Kidney (tissue), 14 donors: ENCODE results near the gene RTN3. TPM values are rescaled to one million over a fixed set of nuclear protein-coding genes. Genes with fewer than 3 reads are reported as not detected.

Experiments used
- DNase-seq, 5 donors: peaks; one replicate each; pipeline ENCODE4 v3.0.0-alpha.2; 2013 to 2020
- FAIRE-seq: peaks from 2 replicates; lab custom pipeline; 2012; peaks lifted over from hg19 to GRCh38; lab: Jason Lieb, UNC
- H3K27ac ChIP-seq, 2 donors: one replicate each; pipeline ENCODE4 v1.7.0; 2013; ENCODE audit warnings: low read depth in 2 of 2, low read length in 2 of 2, inconsistent platforms in 1 of 2
- H3K27me3 ChIP-seq: one replicate; pipeline ENCODE4 v1.7.1; 2013; ENCODE audit warnings: low read length, inconsistent platforms; ENCODE audit not compliant: control insufficient read depth, insufficient read depth
- H3K36me3 ChIP-seq, 3 donors: one replicate each; pipeline versions ENCODE4 v1.7.0 to v1.7.1; 2013; ENCODE audit warnings: low read length in 3 of 3, control low read depth in 1 of 3, inconsistent platforms in 1 of 3; ENCODE audit not compliant: insufficient read depth in 3 of 3, control insufficient read depth in 2 of 3
- H3K4me1 ChIP-seq, 3 donors: one replicate each; pipeline versions ENCODE4 v1.7.0 to v1.7.1; 2013; ENCODE audit warnings: low read length in 3 of 3, inconsistent platforms in 1 of 3, low read depth in 1 of 3; ENCODE audit not compliant: control insufficient read depth in 2 of 3, insufficient read depth in 2 of 3
- H3K4me3 ChIP-seq, 3 donors: one replicate each; pipeline versions ENCODE4 v1.7.0 to v1.8.1; 2013; ENCODE audit warnings: low read length in 3 of 3, control low read depth in 1 of 3, inconsistent platforms in 1 of 3
- H3K9ac ChIP-seq, 3 donors: one replicate each; pipeline versions ENCODE4 v1.7.0 to v1.7.1; 2013; ENCODE audit warnings: low read length in 3 of 3, control low read depth in 1 of 3, inconsistent platforms in 1 of 3
- H3K9me3 ChIP-seq, 3 donors: one replicate each; pipeline versions ENCODE4 v1.7.0 to v1.7.1; 2013; ENCODE audit warnings: low read length in 3 of 3, control low read depth in 1 of 3, inconsistent platforms in 1 of 3; ENCODE audit not compliant: control insufficient read depth in 2 of 3, insufficient read depth in 1 of 3
- intact Hi-C: fragments of 100-400 bp; cut with DNase I; formaldehyde crosslinking; loops from one replicate; pipeline ENCODE4 v1.11.1; 2022
- polyA plus RNA-seq: library from polyadenylated mRNA; stranded (reverse); fragments of 350-450 nt; fragmentation: Illumina TruSeq; extraction: RNeasy Lipid Tissue Mini Kit (QIAGEN cat#74804); gene quantifications from one replicate; pipeline ENCODE4 v1.2.3, GENCODE V29; 2014; ENCODE audit warnings: low read depth, low replicate concordance; ENCODE audit not compliant: insufficient read depth
- total RNA-seq: library from RNA; stranded (reverse); fragmentation: NEBNext Ultra II Directional; extraction: Animal tissue kit (Norgen Biotek cat#: 25700); gene quantifications from one replicate; pipeline ENCODE4 v1.2.1, GENCODE V29; 2021
- TF ChIP-seq, protein P1 (sequence below): IDR thresholded peaks from 3 replicates; pipeline ENCODE4 v1.5.1; 2012; ENCODE audit warnings: mild to moderate bottlenecking, moderate library complexity, borderline replicate concordance; ENCODE audit not compliant: insufficient read depth; ENCODE audit errors: extremely low read depth
- donor health status: control.
- donor health status: control.
- donor health status: control.
- donor health status: control.
- donor health status: control.
- donor health status: DM: yes; HTN: yes; CAD: no.
- donor health status: Normal renal cell carcinoma (clear cell type).

The RTN3 gene
- total and polyA plus RNA-seq, 2 donors from 2014 or later = 93.1 to 109 TPM

DNA sequence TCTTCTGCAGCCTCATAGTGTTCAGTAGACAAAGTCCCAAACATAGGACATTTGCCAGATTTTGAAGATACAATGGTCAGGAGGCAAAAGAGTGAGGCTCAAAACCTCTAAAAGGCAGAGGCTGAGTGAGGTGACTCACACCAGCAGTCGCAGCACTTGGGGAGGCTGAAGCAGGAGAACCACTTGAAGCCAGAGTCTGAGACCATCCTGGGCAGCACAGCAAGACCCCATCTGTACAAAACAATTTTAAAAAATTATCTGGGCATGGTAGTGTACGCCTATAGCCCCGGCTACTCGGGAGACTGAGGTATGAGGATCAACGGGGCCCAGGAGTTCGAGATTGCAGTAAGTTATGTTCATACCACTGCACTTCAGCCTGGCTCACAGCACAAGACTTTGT is 101.4 kb downstream of the RTN3 start:
- TF ChIP-seq, protein P1, sequence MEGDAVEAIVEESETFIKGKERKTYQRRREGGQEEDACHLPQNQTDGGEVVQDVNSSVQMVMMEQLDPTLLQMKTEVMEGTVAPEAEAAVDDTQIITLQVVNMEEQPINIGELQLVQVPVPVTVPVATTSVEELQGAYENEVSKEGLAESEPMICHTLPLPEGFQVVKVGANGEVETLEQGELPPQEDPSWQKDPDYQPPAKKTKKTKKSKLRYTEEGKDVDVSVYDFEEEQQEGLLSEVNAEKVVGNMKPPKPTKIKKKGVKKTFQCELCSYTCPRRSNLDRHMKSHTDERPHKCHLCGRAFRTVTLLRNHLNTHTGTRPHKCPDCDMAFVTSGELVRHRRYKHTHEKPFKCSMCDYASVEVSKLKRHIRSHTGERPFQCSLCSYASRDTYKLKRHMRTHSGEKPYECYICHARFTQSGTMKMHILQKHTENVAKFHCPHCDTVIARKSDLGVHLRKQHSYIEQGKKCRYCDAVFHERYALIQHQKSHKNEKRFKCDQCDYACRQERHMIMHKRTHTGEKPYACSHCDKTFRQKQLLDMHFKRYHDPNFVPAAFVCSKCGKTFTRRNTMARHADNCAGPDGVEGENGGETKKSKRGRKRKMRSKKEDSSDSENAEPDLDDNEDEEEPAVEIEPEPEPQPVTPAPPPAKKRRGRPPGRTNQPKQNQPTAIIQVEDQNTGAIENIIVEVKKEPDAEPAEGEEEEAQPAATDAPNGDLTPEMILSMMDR = no peak
- no peak overlapping the region for H3K9ac ChIP-seq
- no peak for FAIRE-seq
- no peaks in the 10 kb centered on the region for H3K27me3 ChIP-seq
- H3K9me3 ChIP-seq = no peaks in the 10 kb centered on the region
- H3K4me1 ChIP-seq = peaks cover 0 to 2% (median 0%) of the 10 kb centered on the region in 3 donors
- no peak overlapping the region for H3K27ac ChIP-seq
- H3K4me3 ChIP-seq = no peak overlapping the region
- H3K36me3 ChIP-seq = no peaks in the 10 kb centered on the region
- no peak for DNase-seq
- intact Hi-C loops = no loop called here

DNA sequence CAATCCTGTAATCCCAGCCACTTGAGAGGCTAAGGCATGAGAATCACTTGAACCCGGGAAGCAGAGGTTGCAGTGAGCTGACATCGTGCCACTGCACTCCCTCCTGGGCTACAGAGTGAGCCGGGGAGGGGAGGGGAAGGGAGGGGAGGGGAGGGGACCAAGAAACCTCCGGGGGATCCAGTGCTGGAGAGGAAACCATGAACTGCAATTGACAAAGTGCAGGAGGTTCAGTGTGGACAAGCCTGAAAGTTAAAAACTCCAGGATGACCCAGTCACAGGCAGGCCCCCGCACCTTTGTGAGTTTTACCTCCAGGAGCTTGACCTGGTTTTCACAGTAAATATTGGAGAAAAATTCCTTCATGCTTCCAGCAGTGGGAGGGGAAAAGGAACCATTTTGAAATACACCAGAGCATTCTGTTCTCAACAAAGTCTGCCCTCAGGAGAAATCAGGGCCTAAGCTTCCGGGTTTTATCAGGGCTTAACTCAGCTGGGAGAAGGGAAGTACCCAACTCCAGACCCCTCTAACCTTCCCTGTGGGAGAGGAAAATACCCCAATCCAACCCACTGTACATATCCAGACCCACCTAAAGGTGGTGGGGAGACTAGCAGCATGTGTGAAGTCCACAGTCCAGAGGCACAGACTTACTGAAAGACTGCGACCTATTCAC is 102.8 kb downstream of the RTN3 start:
- H3K27ac ChIP-seq = no peak overlapping the region
- intact Hi-C loops = no loop called here
- H3K27me3 ChIP-seq = no peaks in the 10 kb centered on the region
- peaks cover 0 to 2% (median 0%) of the 10 kb centered on the region in 3 donors for H3K4me1 ChIP-seq
- H3K36me3 ChIP-seq = no peaks in the 10 kb centered on the region
- H3K9ac ChIP-seq = no peak overlapping the region
- no peak overlapping the region for H3K4me3 ChIP-seq
- TF ChIP-seq, protein P1 = no peak
- peak in 2 of 5 donors; percentile 24 to 27 for DNase-seq
- no peaks in the 10 kb centered on the region for H3K9me3 ChIP-seq
- FAIRE-seq = no peak

DNA sequence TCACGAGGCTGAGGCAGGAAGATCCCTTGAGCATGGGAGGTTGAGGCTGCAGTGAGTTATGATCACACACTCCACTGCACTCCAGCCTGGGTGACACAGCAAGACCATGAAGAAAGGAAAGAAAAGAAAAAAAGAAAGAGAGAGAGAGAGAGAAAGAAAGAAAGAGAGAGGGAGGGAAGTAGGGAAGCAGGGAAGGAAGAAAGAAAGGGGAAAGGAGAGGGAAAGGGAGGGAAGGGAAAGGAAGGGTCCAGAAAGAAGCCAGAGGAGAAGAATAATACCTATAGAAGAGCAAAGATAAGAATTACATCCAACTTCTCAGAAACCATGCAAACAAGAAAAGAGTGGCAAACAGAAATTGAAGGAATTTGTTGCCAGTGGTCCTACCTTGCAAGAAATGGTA is 104.5 kb downstream of the RTN3 start:
- Histone ChIP-seq H3K9ac (no peak overlapping the region), H3K27me3 (no peaks in the 10 kb centered on the region)

More for the DNA sequence above, 104.5 kb downstream of the RTN3 start:
- no peak overlapping the region for H3K4me3 ChIP-seq
- H3K9me3 ChIP-seq = no peaks in the 10 kb centered on the region
- DNase-seq (no peak), FAIRE-seq (no peak)
- no peaks in the 10 kb centered on the region for H3K36me3 ChIP-seq
- no peak overlapping the region for H3K27ac ChIP-seq
- no peaks in the 10 kb centered on the region for H3K4me1 ChIP-seq
- intact Hi-C loops = no loop called here
- TF ChIP-seq, protein P1 = no peak
